ENCODE results near the gene SGIP1.

SGIP1 gene

DNA sequence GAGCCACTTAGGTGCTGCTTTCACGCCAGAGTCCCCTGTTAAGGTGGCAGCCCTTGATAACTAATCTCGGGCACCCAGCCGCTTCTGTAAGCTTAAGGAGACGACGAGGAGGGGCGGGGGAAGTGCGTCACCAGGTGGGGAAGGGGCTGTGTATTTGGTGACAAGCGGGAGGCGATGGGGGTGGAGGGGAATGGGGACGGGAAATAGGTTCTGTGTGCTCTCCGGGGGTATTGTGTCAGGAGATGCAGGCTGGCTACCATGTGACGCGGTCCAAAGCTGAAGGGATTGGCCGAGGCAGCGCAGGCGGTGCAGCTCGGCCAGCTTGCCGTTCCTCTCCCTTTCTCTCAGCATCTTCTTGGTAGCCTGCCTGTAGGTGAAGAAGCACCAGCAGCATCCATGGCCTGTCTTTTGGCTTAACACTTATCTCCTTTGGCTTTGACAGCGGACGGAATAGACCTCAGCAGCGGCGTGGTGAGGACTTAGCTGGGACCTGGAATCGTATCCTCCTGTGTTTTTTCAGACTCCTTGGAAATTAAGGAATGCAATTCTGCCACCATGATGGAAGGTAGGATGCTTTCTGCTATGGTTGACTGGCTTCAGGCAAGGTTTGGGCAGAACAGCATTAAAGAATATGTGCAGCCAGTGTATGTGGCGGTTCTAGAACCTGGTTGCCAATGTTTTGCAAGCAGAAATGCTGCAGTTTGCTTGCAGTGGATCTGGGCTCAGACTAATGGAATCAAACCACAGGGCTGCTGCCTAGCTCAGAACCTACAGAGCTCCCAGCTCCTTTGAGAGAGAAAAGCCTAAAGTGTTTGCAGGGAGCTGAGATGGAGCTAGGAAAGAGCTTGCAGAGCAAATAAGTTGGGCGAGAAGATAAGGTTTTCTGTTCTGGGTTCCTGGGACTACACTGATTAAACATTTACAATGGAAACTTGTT lies at the start of gene SGIP1:
TSS of gene SGIP1 (plus strand) at position 350 of the 937 bp plus-strand sequence. CDS start at position 556, 206 bp downstream.
- DNase-seq: peak; percentile 13

- no peak for DNase-seq
Measured at GRCh38 chr1:66489151-66489550, 44.8 kb upstream of the SGIP1 start.

GRCh38 chr1:66489972-66490601 lies 43.9 kb upstream of the SGIP1 start:
- DNase-seq: no peak

DNA sequence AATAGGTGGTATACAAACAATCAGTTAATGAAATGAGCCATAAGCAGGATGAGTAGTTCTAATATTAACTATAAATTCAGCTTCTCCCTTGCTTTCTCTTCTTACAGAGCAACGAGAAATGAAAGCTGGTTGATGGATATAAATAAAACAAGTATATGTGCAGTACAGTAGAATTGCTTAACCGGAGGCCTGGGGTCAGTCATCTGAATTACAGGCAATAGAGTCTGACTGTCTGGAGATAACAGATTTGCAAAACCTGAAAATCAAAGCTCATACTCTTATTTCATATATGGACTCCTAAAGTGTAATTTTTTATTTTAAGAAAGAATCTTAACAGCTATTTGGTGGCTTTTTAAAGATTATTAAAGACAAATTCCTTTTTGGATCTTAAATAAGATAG lies 43.1 kb upstream of the SGIP1 start:
- no peak for DNase-seq

GRCh38 chr1:66492424-66492823 lies 41.5 kb upstream of the SGIP1 start:
- DNase-seq: no peak

DNA sequence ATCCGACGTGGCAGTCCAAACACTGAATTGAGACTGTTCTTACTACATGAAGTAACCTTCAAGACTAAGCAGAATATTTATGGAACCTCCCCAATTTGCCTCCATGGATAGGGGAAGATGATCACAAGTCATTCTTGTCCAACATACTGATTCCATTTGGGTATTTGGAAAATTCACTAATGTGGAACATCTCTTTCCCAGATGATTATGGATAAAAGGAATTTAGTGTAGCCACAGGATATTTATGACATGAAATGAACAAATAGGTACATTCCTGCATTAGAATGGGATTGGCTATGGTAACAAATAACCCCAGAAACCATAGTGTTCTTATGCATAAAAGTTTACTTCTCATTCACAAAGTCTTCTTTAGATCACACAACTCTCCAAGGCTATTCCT lies 40.2 kb upstream of the SGIP1 start:
- DNase-seq: no peak

GRCh38 chr1:66494482-66494881 lies 39.5 kb upstream of the SGIP1 start:
- DNase-seq: no peak

DNA sequence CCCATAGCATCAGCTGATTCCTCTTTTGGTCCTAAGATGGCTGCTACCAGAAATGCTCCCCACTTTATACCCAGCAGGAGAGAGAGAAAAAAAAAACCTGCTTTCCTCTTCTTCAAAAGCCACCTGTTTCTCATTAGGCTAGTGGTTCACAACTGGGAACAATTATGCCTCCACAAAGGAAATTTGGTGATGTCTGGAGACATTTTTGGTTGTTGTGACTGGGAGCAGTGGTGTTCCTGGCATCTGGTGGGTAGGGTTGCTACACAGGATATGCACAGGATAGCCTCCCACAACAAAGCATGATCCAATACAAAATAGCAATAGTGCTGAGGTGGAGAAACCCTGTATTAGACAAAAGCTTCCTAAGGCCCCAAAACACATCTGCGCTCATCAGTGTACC lies 38.5 kb upstream of the SGIP1 start:
- no peak for DNase-seq

DNA sequence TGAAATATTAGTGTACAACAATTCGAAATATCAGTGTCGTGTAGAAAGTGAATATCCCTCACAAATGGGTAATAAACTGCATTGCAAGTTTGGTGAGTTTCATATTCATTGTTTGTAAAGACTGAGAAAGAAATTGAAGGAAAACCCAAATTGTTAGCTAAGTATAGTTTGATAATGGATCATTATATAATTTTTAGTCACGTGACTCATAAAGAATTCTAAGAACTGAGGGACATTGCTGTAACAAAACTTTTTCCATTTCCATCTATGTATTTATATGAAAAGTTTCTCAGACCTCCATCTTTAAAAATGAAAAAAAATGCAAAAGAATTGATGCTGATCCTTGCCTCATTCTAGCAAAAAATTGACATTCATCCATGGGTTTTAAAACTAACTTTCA lies 36.0 kb upstream of the SGIP1 start:
- no peak for DNase-seq

GRCh38 chr1:66500301-66500700 lies 33.7 kb upstream of the SGIP1 start:
- no peak for DNase-seq

- DNase-seq: no peak
Measured at GRCh38 chr1:66502086-66502485, 31.9 kb upstream of the SGIP1 start.

- peak; percentile 28 for DNase-seq
Measured at GRCh38 chr1:66503841-66504470, 30.0 kb upstream of the SGIP1 start.

DNA sequence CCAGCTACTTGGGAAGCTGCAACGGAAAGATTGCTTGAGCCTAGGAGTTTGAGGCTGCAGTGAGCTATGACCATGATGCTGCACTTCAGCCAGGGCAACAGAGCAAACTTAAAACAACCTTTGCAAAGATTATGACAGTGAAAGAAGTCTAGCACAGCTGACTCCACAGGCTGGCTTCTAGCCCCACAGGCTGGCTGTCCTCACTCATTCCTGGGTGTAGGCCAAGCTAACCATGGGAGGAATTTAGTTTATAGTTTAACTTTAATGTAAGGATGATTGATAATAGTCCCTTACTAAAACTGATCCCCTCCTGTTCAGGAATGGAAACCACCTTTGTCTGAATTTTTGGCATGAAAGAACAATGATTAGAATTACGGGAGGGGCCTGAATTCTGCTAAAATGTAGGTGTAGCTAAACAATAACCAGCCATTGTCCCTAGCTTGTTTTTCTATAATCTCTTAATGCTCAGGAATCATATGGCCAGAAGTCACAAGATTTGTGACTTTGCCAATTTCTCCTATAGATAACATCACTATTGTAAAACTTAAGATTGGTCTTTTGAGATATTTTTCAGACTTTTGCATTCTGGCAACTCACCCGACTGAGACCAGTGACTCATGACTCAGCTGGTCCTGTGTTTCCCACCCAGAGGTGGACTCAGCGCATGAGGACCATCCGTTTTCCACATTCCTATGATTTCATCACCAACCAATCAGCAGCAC lies 28.1 kb upstream of the SGIP1 start:
- DNase-seq: no peak

- no peak for DNase-seq
Measured at GRCh38 chr1:66506393-66506687, 27.6 kb upstream of the SGIP1 start.

- DNase-seq: no peak
Measured at GRCh38 chr1:66506991-66507390, 27.0 kb upstream of the SGIP1 start.

DNA sequence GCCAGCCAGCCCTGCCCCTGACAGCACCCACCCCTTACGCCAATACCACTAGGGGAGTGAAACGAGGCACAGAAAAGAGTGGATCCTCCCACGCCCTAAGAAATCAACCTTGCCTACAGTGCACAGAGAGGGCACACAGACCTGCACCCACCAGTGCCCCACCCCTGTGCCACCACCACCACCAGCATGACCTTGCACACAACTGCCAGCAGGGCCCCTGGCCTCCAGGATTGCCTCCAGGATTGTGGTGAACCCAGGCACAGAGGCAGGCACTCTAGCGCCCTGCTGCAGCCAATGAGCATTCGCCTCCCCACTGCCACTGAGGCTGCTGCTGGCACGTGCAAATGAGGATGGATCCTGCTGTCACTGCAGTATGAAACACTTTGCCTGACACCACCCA lies 23.5 kb upstream of the SGIP1 start:
- no peak for DNase-seq

- DNase-seq: no peak
Measured at GRCh38 chr1:66511118-66511517, 22.8 kb upstream of the SGIP1 start.

GRCh38 chr1:66517959-66518358 lies 16.0 kb upstream of the SGIP1 start:
- DNase-seq: no peak

DNA sequence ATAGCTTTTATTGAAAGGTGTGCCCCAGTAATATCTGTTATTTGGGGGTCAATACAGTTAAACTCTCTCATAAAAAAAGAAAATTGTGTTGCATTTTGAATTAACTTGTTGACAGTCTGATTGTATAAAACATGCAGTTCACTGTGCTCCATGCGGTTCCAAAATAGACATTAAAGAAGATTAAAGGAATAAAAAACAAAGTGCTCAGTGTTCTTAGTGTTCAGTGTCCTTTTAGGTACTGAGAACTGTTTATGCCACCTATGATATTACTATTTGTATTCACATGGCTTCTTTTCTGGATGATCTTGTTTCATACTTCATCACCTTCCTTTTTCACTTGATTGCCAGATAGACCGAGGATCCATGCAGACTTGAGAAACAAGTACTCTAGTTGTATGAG lies 15.3 kb upstream of the SGIP1 start:
- no peak for DNase-seq

GRCh38 chr1:66519992-66520391 lies 14.0 kb upstream of the SGIP1 start:
- DNase-seq: no peak

GRCh38 chr1:66520655-66521054 lies 13.3 kb upstream of the SGIP1 start:
- no peak for DNase-seq

DNA sequence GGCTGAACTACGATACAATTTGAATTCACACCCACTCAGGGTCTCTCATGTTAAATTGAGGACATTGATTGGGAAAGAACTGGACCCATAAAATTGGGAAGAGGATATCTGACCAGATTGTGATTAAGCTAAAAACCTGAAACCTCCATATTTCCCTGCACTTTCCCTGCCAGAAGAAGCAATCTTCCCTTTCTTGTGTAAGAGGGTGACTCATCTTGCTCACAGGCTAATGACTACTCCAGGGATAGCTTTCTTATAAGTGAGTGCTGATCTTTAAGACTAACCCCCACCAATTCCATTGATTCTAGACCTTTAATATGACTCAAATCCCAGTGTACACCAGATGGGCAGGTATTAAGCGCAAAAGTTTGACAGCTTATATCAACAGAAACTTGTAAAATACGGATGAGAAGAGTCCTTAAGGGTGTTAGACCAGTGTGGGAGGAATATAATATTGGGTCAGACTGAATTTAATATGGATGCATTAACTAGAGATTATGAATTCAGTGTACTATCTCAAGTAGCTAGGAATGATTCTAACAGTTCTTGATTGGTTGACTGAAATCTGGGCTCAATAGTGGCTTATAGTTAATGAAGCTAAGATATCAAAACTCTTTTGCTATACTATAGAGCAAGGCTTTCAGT lies 12.1 kb upstream of the SGIP1 start:
- no peak for DNase-seq

DNA sequence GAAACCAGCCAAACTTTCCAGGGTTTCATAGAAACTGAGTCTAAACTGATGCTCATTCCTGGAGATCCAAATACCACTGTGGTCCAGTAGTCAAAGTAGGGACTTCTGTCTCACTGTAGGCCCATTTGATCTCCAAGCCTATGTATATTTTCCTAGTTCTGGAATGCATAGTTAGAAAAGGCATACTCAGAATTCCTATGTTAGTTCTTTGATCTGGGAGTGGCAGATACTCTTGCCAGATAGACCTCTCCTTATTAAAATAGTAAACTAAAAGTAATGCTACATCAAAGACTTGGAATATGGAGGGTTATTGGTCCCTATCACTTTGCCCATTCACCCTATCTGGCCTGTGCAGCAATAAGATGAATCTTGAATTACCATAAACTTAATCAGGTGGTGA lies 10.4 kb upstream of the SGIP1 start:
- DNase-seq: no peak
